GM23338 (cell line): ENCODE results near the gene HADH. TPM values are rescaled to one million over a fixed set of nuclear protein-coding genes. Genes with fewer than 3 reads are reported as not detected.

Experiments
- ATAC-seq: fragments of 200-7000 bp; cut with Tn5 transposase; 3 replicates; pipeline ENCODE4 v1.9.1; 2020
- DNase-seq: peaks from one replicate; pipeline ENCODE4 v3.0.0-alpha.2; 2015; ENCODE audit warnings: low spot score
- H2AFZ ChIP-seq: fragments of 200-600 bp; sonication (generic); 2 replicates; pipeline ENCODE4 v1.8.0; 2016; ENCODE audit warnings: antibody characterized with exemption, mild to moderate bottlenecking, moderate library complexity
- H3F3A ChIP-seq: fragments of 200-600 bp; sonication (generic); replicated peaks from 2 replicates; pipeline ENCODE4 v1.8.0; 2017; ENCODE audit warnings: antibody characterized with exemption, mixed run types, low read depth
- H3K27ac ChIP-seq: fragments of 200-600 bp; sonication (generic); 2 replicates; pipeline ENCODE4 v1.6.1; 2016; ENCODE audit warnings: low read depth
- H3K27me3 ChIP-seq: fragments of 200-600 bp; sonication (generic); 2 replicates; pipeline ENCODE4 v1.8.0; 2016; ENCODE audit warnings: mild to moderate bottlenecking, mixed run types, moderate library complexity; ENCODE audit not compliant: insufficient read depth
- H3K36me3 ChIP-seq: fragments of 200-600 bp; sonication (generic); 2 replicates; pipeline ENCODE4 v1.8.0; 2016; ENCODE audit warnings: mild to moderate bottlenecking; ENCODE audit not compliant: insufficient read depth
- H3K4me1 ChIP-seq: fragments of 200-600 bp; sonication (generic); 2 replicates; pipeline ENCODE4 v1.8.0; 2016; ENCODE audit warnings: mild to moderate bottlenecking, moderate library complexity; ENCODE audit not compliant: insufficient read depth
- H3K4me2 ChIP-seq: fragments of 200-600 bp; sonication (generic); 2 replicates; pipeline ENCODE4 v1.7.1; 2017; ENCODE audit warnings: mixed run types
- H3K4me3 ChIP-seq: fragments of 200-600 bp; sonication (generic); 2 replicates; pipeline ENCODE4 v1.6.1; 2016; ENCODE audit warnings: mixed run types
- H3K79me2 ChIP-seq: fragments of 200-600 bp; sonication (generic); replicated peaks from 2 replicates; pipeline ENCODE4 v1.8.0; 2017; ENCODE audit warnings: mild to moderate bottlenecking; ENCODE audit not compliant: insufficient read depth
- H3K9me2 ChIP-seq: fragments of 200-600 bp; sonication (generic); 2 replicates; pipeline ENCODE4 v1.8.0; 2017; ENCODE audit not compliant: insufficient read depth
- H4K20me1 ChIP-seq: fragments of 200-600 bp; sonication (generic); replicated peaks from 2 replicates; pipeline ENCODE4 v1.8.0; 2017; ENCODE audit warnings: mild to moderate bottlenecking; ENCODE audit not compliant: insufficient read depth
- H3K27ac Mint-ChIP-seq: 2 replicates; pipeline ENCODE4 v1.8.0; 2020; ENCODE audit warnings: inconsistent platforms, mild to moderate bottlenecking, moderate library complexity, mixed read lengths
- H3K27me3 Mint-ChIP-seq: 3 replicates; pipeline ENCODE4 v1.8.0; 2022; ENCODE audit warnings: low read depth, mild to moderate bottlenecking, moderate library complexity, mixed read lengths, inconsistent platforms; ENCODE audit not compliant: insufficient read depth, poor library complexity
- H3K36me3 Mint-ChIP-seq: 3 replicates; pipeline ENCODE4 v1.8.0; 2021; ENCODE audit warnings: low read depth, mild to moderate bottlenecking, inconsistent platforms, moderate library complexity, mixed read lengths
- H3K4me1 Mint-ChIP-seq: 3 replicates; pipeline ENCODE4 v1.8.0; 2020; ENCODE audit warnings: mild to moderate bottlenecking, inconsistent platforms, mixed read lengths
- H3K4me3 Mint-ChIP-seq: 3 replicates; pipeline ENCODE4 v1.8.0; 2021; ENCODE audit warnings: moderate library complexity, mild to moderate bottlenecking, inconsistent platforms, mixed read lengths
- H3K9me3 Mint-ChIP-seq: 3 replicates; pipeline ENCODE4 v1.8.0; 2020; ENCODE audit warnings: moderate library complexity, mild to moderate bottlenecking, inconsistent platforms, mixed read lengths
- CTCF ChIP-seq, 2 experiments: fragments of 200-600 bp in 1 of 2; sonication (generic) in 1 of 2; conservative IDR thresholded peaks; 2 replicates each; pipeline versions ENCODE4 v1.5.1 to v1.6.1; 2016 to 2017; ENCODE audit warnings: antibody characterized with exemption in 2 of 2, low read depth in 2 of 2, mild to moderate bottlenecking in 2 of 2, moderate library complexity in 1 of 2
- EZH2phosphoT487 ChIP-seq: fragments of 200-600 bp; sonication (generic); IDR thresholded peaks from one replicate; pipeline ENCODE4 v1.8.1; 2018; ENCODE audit warnings: antibody characterized with exemption; ENCODE audit not compliant: unreplicated experiment
- JUNB ChIP-seq: IDR thresholded peaks from one replicate; pipeline ENCODE4 v1.6.1; 2016; ENCODE audit warnings: antibody characterized with exemption; ENCODE audit not compliant: unreplicated experiment
- POLR2AphosphoS5 ChIP-seq: IDR thresholded peaks from 2 replicates; pipeline ENCODE4 v1.6.1; 2016; ENCODE audit warnings: antibody characterized with exemption, low read depth
- REST ChIP-seq: IDR thresholded peaks from one replicate; pipeline ENCODE4 v1.6.1; 2018; ENCODE audit warnings: antibody characterized with exemption; ENCODE audit not compliant: unreplicated experiment
- STAT1 ChIP-seq: IDR thresholded peaks from one replicate; pipeline ENCODE4 v1.6.1; 2016; ENCODE audit warnings: antibody characterized with exemption; ENCODE audit not compliant: unreplicated experiment
- ZNF462 ChIP-seq: fragments of 250-450 bp; sonication (Bioruptor Pico); IDR thresholded peaks from 2 replicates; pipeline ENCODE4 v1.5.0; 2020; ENCODE audit warnings: mild to moderate bottlenecking, moderate library complexity
- polyA plus RNA-seq: library from polyadenylated mRNA; unstranded; fragments of >200 nt; fragmentation: Nextera tagmentation; extraction: Ambion mirVana; gene quantifications from 2 replicates; pipeline ENCODE4 v1.2.1, GENCODE V29; 2016
- total RNA-seq: library from RNA; depleted of rRNA; stranded (reverse); fragments of >200 nt; shearing (Covaris generic); gene quantifications from 2 replicates; pipeline ENCODE4 v1.2.3, GENCODE V29; 2014

Gene HADH
- total and polyA plus RNA-seq, 2 experiments from 2014 or later: 39.1 to 39.2 TPM

GRCh38 chr4:108078024-108078733 is 88.5 kb downstream of the HADH start (continued):
- TF ChIP-seq JUNB: no peak

- H4K20me1 ChIP-seq: no peaks in the 10 kb centered on the region
- no peaks in the 10 kb centered on the region for H3K36me3 Mint-ChIP-seq
- H3K36me3 ChIP-seq: no peaks in the 10 kb centered on the region
- TF ChIP-seq EZH2phosphoT487 (no peak), CTCF (conservative IDR thresholded peaks at IDR 0.05; ENCODE audit: low read depth in 2 of 2) (no peak), STAT1 (no peak), JUNB (no peak), POLR2AphosphoS5 (no peak), REST (no peak), ZNF462 (no peak)
- no peak overlapping the region for H3K27ac ChIP-seq
- DNase-seq (no peak), ATAC-seq (no peak)
- no peaks in the 10 kb centered on the region for H3K79me2 ChIP-seq
- H3K9me3 Mint-ChIP-seq: 0 out of 3 replicates have a peak, but pooled peaks cover 3% of the 10 kb centered on the region
- H3K9me2 ChIP-seq: no peaks in the 10 kb centered on the region
- no peaks in the 10 kb centered on the region for H3K27me3 ChIP-seq
- H3K4me1 Mint-ChIP-seq: no peaks in the 10 kb centered on the region
- H3K4me1 ChIP-seq: no peaks in the 10 kb centered on the region
- no peaks in the 10 kb centered on the region for H3F3A ChIP-seq
- peaks cover 7% of the 10 kb centered on the region for H3K27me3 Mint-ChIP-seq
- no peak overlapping the region for H3K4me3 Mint-ChIP-seq
- H3K27ac Mint-ChIP-seq: no peak overlapping the region
- H3K4me2 ChIP-seq: no peak overlapping the region
- peak overlapping the region; percentile 59; the same call in 1 of the 2 replicates for H2AFZ ChIP-seq
- H3K4me3 ChIP-seq: no peak overlapping the region
Measured at GRCh38 chr4:108080747-108081146, 91.1 kb downstream of the HADH start.
